ENCODE measurements around the gene SPPL2B.

Gene SPPL2B

GRCh38 chr19:2318923-2319322 is 9.6 kb upstream of the SPPL2B start:
- H3K9ac ChIP-seq (ENCODE audit: low read length): no peak overlapping the region
- no peaks in the 10 kb centered on the region for H3K36me3 ChIP-seq (ENCODE audit: control insufficient read depth, insufficient read depth, low read length)
- H3K9me3 ChIP-seq (ENCODE audit: control insufficient read depth, low read length): no peaks in the 10 kb centered on the region
- H3K27me3 ChIP-seq (ENCODE audit: control insufficient read depth, insufficient read depth, low read length): no peaks in the 10 kb centered on the region
- no peaks in the 10 kb centered on the region for H3K4me1 ChIP-seq (ENCODE audit: control insufficient read depth, insufficient read depth, low read length)
- H3K4me3 ChIP-seq (ENCODE audit: low read length): no peak overlapping the region

GRCh38 chr19:2319551-2319950 is 8.9 kb upstream of the SPPL2B start:
- Histone ChIP-seq H3K4me3 (ENCODE audit: low read length) (no peak overlapping the region), H3K9ac (ENCODE audit: low read length) (no peak overlapping the region), H3K27me3 (ENCODE audit: control insufficient read depth, insufficient read depth, low read length) (no peaks in the 10 kb centered on the region), H3K36me3 (ENCODE audit: control insufficient read depth, insufficient read depth, low read length) (no peaks in the 10 kb centered on the region), H3K9me3 (ENCODE audit: control insufficient read depth, low read length) (no peaks in the 10 kb centered on the region), H3K4me1 (ENCODE audit: control insufficient read depth, insufficient read depth, low read length) (no peaks in the 10 kb centered on the region)

- no peaks in the 10 kb centered on the region for H3K4me1 ChIP-seq (ENCODE audit: control insufficient read depth, insufficient read depth, low read length)
- H3K4me3 ChIP-seq (ENCODE audit: low read length): no peak overlapping the region
- no peak overlapping the region for H3K9ac ChIP-seq (ENCODE audit: low read length)
- no peaks in the 10 kb centered on the region for H3K27me3 ChIP-seq (ENCODE audit: control insufficient read depth, insufficient read depth, low read length)
- no peaks in the 10 kb centered on the region for H3K36me3 ChIP-seq (ENCODE audit: control insufficient read depth, insufficient read depth, low read length)
- H3K9me3 ChIP-seq (ENCODE audit: control insufficient read depth, low read length): no peaks in the 10 kb centered on the region
Measured at GRCh38 chr19:2320049-2320448, 8.4 kb upstream of the SPPL2B start.

GRCh38 chr19:2320939-2321338 is 7.5 kb upstream of the SPPL2B start:
- no peaks in the 10 kb centered on the region for H3K27me3 ChIP-seq (ENCODE audit: control insufficient read depth, insufficient read depth, low read length)
- H3K36me3 ChIP-seq (ENCODE audit: control insufficient read depth, insufficient read depth, low read length): no peaks in the 10 kb centered on the region
- no peaks in the 10 kb centered on the region for H3K9me3 ChIP-seq (ENCODE audit: control insufficient read depth, low read length)
- no peak overlapping the region for H3K4me3 ChIP-seq (ENCODE audit: low read length)
- no peak overlapping the region for H3K9ac ChIP-seq (ENCODE audit: low read length)
- no peaks in the 10 kb centered on the region for H3K4me1 ChIP-seq (ENCODE audit: control insufficient read depth, insufficient read depth, low read length)

GRCh38 chr19:2321565-2322283 is 6.8 kb upstream of the SPPL2B start:
- no peaks in the 10 kb centered on the region for H3K27me3 ChIP-seq (ENCODE audit: control insufficient read depth, insufficient read depth, low read length)
- H3K36me3 ChIP-seq (ENCODE audit: control insufficient read depth, insufficient read depth, low read length): no peaks in the 10 kb centered on the region
- peaks cover 2% of the 10 kb centered on the region for H3K4me1 ChIP-seq (ENCODE audit: control insufficient read depth, insufficient read depth, low read length)
- no peaks in the 10 kb centered on the region for H3K9me3 ChIP-seq (ENCODE audit: control insufficient read depth, low read length)
- no peak overlapping the region for H3K9ac ChIP-seq (ENCODE audit: low read length)
- H3K4me3 ChIP-seq (ENCODE audit: low read length): no peak overlapping the region

GRCh38 chr19:2323707-2324106 is 4.8 kb upstream of the SPPL2B start:
- no peaks in the 10 kb centered on the region for H3K27me3 ChIP-seq (ENCODE audit: control insufficient read depth, insufficient read depth, low read length)
- H3K9ac ChIP-seq (ENCODE audit: low read length): no peak overlapping the region
- no peaks in the 10 kb centered on the region for H3K9me3 ChIP-seq (ENCODE audit: control insufficient read depth, low read length)
- peaks cover 12% of the 10 kb centered on the region for H3K4me1 ChIP-seq (ENCODE audit: control insufficient read depth, insufficient read depth, low read length)
- H3K36me3 ChIP-seq (ENCODE audit: control insufficient read depth, insufficient read depth, low read length): no peaks in the 10 kb centered on the region
- H3K4me3 ChIP-seq (ENCODE audit: low read length): no peak overlapping the region

- H3K9me3 ChIP-seq (ENCODE audit: control insufficient read depth, low read length): no peaks in the 10 kb centered on the region
- no peaks in the 10 kb centered on the region for H3K36me3 ChIP-seq (ENCODE audit: control insufficient read depth, insufficient read depth, low read length)
- H3K4me3 ChIP-seq (ENCODE audit: low read length): no peak overlapping the region
- peaks cover 12% of the 10 kb centered on the region for H3K4me1 ChIP-seq (ENCODE audit: control insufficient read depth, insufficient read depth, low read length)
- no peak overlapping the region for H3K9ac ChIP-seq (ENCODE audit: low read length)
- no peaks in the 10 kb centered on the region for H3K27me3 ChIP-seq (ENCODE audit: control insufficient read depth, insufficient read depth, low read length)
Measured at GRCh38 chr19:2324220-2324948, 4.1 kb upstream of the SPPL2B start.

GRCh38 chr19:2325281-2326046 is 3.0 kb upstream of the SPPL2B start:
- Histone ChIP-seq H3K9ac (ENCODE audit: low read length) (no peak overlapping the region), H3K27me3 (ENCODE audit: control insufficient read depth, insufficient read depth, low read length) (no peaks in the 10 kb centered on the region), H3K4me1 (ENCODE audit: control insufficient read depth, insufficient read depth, low read length) (peaks cover 16% of the 10 kb centered on the region), H3K4me3 (ENCODE audit: low read length) (no peak overlapping the region), H3K9me3 (ENCODE audit: control insufficient read depth, low read length) (no peaks in the 10 kb centered on the region), H3K36me3 (ENCODE audit: control insufficient read depth, insufficient read depth, low read length) (no peaks in the 10 kb centered on the region)

- peak overlapping the region; percentile 90 for H3K9ac ChIP-seq (ENCODE audit: low read length)
- H3K4me1 ChIP-seq (ENCODE audit: control insufficient read depth, insufficient read depth, low read length): peaks cover 30% of the 10 kb centered on the region
- no peaks in the 10 kb centered on the region for H3K36me3 ChIP-seq (ENCODE audit: control insufficient read depth, insufficient read depth, low read length)
- H3K27me3 ChIP-seq (ENCODE audit: control insufficient read depth, insufficient read depth, low read length): no peaks in the 10 kb centered on the region
- no peaks in the 10 kb centered on the region for H3K9me3 ChIP-seq (ENCODE audit: control insufficient read depth, low read length)
- H3K4me3 ChIP-seq (ENCODE audit: low read length): no peak overlapping the region
Measured at GRCh38 chr19:2326699-2327360, 1.7 kb upstream of the SPPL2B start.

GRCh38 chr19:2327773-2328400 is 597 bp upstream of the SPPL2B start:
- Histone ChIP-seq H3K9me3 (ENCODE audit: control insufficient read depth, low read length) (no peaks in the 10 kb centered on the region), H3K36me3 (ENCODE audit: control insufficient read depth, insufficient read depth, low read length) (no peaks in the 10 kb centered on the region), H3K27me3 (ENCODE audit: control insufficient read depth, insufficient read depth, low read length) (no peaks in the 10 kb centered on the region), H3K4me1 (ENCODE audit: control insufficient read depth, insufficient read depth, low read length) (peaks cover 40% of the 10 kb centered on the region), H3K4me3 (ENCODE audit: low read length) (peak overlapping the region; percentile 80), H3K9ac (ENCODE audit: low read length) (peak overlapping the region; percentile 90)

GRCh38 chr19:2329149-2329478 is 630 bp downstream of the SPPL2B start:
- Histone ChIP-seq H3K36me3 (ENCODE audit: control insufficient read depth, insufficient read depth, low read length) (no peaks in the 10 kb centered on the region), H3K27me3 (ENCODE audit: control insufficient read depth, insufficient read depth, low read length) (no peaks in the 10 kb centered on the region), H3K9me3 (ENCODE audit: control insufficient read depth, low read length) (no peaks in the 10 kb centered on the region), H3K4me1 (ENCODE audit: control insufficient read depth, insufficient read depth, low read length) (peaks cover 52% of the 10 kb centered on the region), H3K9ac (ENCODE audit: low read length) (peak overlapping the region; percentile 90), H3K4me3 (ENCODE audit: low read length) (peak overlapping the region; percentile 80)

Measured in mucosa of stomach (tissue), 1 donor.